Transverse colon (tissue), 4 donors: Measurements from ENCODE around the gene KCNC4. TPM values are rescaled to one million over a fixed set of nuclear protein-coding genes. Genes with fewer than 3 reads are reported as not detected.

ENCODE experiments used
- DNase-seq: peaks from one replicate; pipeline ENCODE4 v3.0.0-alpha.2; 2019
- H3K27ac ChIP-seq, 4 donors: fragments of 200-600 bp; sonication (generic); 2 replicates each; pipeline ENCODE4 v1.5.1; 2016 to 2018; ENCODE audit warnings: inconsistent platforms in 4 of 4
- H3K27me3 ChIP-seq: fragments of 200-600 bp; sonication (generic); 2 replicates; pipeline ENCODE4 v1.5.1; 2017; ENCODE audit warnings: inconsistent platforms
- H3K36me3 ChIP-seq, 4 donors: fragments of 200-600 bp; sonication (generic); 2 replicates each; pipeline ENCODE4 v1.5.1; 2017 to 2019; ENCODE audit warnings: inconsistent platforms in 4 of 4
- H3K4me1 ChIP-seq, 4 donors: fragments of 200-600 bp; sonication (generic); 2 replicates each; pipeline ENCODE4 v1.5.1; 2017 to 2020; ENCODE audit warnings: inconsistent platforms in 4 of 4
- H3K4me3 ChIP-seq, 4 donors: fragments of 200-600 bp; sonication (generic); 1 replicate in 1 of 4; 2 replicates in 3 of 4; pipeline versions ENCODE4 v1.5.1 to v1.6.1; 2017 to 2019; ENCODE audit warnings: inconsistent platforms in 4 of 4
- H3K9me3 ChIP-seq, 2 donors: fragments of 200-600 bp; sonication (generic); 2 replicates each; pipeline ENCODE4 v1.5.1; 2017 to 2019; ENCODE audit warnings: inconsistent platforms in 2 of 2
- CTCF ChIP-seq, 5 experiments: fragments of 200-600 bp in 3 of 5; fragments of 450-650 bp in 2 of 5; sonication (generic) in 3 of 5; IDR thresholded peaks; 1 replicate in 2 of 5; 2 replicates in 3 of 5; pipeline ENCODE4 v1.5.1; 2016 to 2017; ENCODE audit warnings: antibody characterized with exemption in 5 of 5, inconsistent platforms in 3 of 5, mild to moderate bottlenecking in 2 of 5, moderate library complexity in 1 of 5
- EP300 ChIP-seq: sonication (generic); formaldehyde crosslinking; IDR thresholded peaks from one replicate; pipeline ENCODE4 v1.6.1; 2017; ENCODE audit warnings: antibody characterized with exemption, low read depth
- POLR2A ChIP-seq: fragments of 450-650 bp; IDR thresholded peaks from one replicate; pipeline ENCODE4 v1.6.1; 2016; ENCODE audit warnings: antibody characterized with exemption, mild to moderate bottlenecking, moderate library complexity
- POLR2AphosphoS5 ChIP-seq, 3 donors: sonication (generic); formaldehyde crosslinking; IDR thresholded peaks; one replicate each; pipeline ENCODE4 v1.6.1; 2016; ENCODE audit warnings: antibody characterized with exemption in 3 of 3
- WGBS, 2 donors: methylation state at CpG; one replicate each; pipeline ENCODE4 v1.1.5; 2018; ENCODE audit warnings: low coverage in 1 of 2; 5-methylcytosine and 5-hydroxymethylcytosine counted together
- in situ Hi-C, 4 donors: fragments of 200-750 bp; cut with MboI; loops; one replicate each; pipeline versions ENCODE4 v1.15.0 to v1.15.1; 2017; ENCODE audit warnings: low sequenced_read_pairs in 3 of 4, low pct_ligation_motif_present in 1 of 4, low pct_unique_long_range_greater_than_20kb in 1 of 4
- intact Hi-C: fragments of 100-400 bp; cut with DNase I; formaldehyde crosslinking; loops from one replicate; pipeline ENCODE4 v1.15.1; 2023; ENCODE audit warnings: low total_unique reads
- total RNA-seq, 4 donors: library from RNA; depleted of rRNA; stranded (reverse); fragments of >200 nt; gene quantifications; one replicate each; pipeline ENCODE4 v1.1.0, GENCODE V29; 2016

Gene KCNC4
- total RNA-seq, 4 donors from 2014 or later, result 1.8 to 25.8 (median 4.9) TPM

DNA sequence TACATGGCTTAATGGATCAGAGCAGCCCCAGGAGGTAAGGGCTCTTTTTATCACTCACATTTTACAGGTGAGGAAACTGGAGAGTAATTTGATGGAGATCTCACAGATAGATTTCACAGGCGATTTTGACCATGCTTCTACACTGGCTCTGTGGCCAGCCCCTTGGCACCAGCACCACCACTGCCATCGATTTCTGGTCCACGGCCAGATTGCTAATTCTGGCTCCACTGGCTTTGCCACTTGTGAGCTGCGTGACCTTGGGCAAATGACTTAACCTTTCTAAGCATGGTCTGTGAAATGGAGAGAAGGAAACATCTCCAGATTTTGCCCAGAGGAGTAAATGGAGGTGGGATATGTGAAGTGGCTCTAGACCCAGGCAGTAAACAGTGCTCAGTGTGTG, 32.6 kb downstream of the KCNC4 start:
- Histone ChIP-seq H3K4me1 (no peaks in the 10 kb centered on the region), H3K27me3 (no peaks in the 10 kb centered on the region), H3K27ac (no peak overlapping the region), H3K36me3 (no peaks in the 10 kb centered on the region), H3K9me3 (no peaks in the 10 kb centered on the region), H3K4me3 (no peak overlapping the region)
- intact Hi-C loops, result no loop called here
- WGBS, 2 donors, result 92% methylated on average over 4 of the region's 4 CpGs; no CpG with 5 or more reads in 1 of the 2 donors
- no peak for DNase-seq
- TF ChIP-seq POLR2A (no peak), POLR2AphosphoS5 (IDR thresholded peaks at IDR 0.05) (no peak), EP300 (no peak), CTCF (IDR thresholded peaks at IDR 0.05) (no peak)
- in situ Hi-C loops, result no loop called here

DNA sequence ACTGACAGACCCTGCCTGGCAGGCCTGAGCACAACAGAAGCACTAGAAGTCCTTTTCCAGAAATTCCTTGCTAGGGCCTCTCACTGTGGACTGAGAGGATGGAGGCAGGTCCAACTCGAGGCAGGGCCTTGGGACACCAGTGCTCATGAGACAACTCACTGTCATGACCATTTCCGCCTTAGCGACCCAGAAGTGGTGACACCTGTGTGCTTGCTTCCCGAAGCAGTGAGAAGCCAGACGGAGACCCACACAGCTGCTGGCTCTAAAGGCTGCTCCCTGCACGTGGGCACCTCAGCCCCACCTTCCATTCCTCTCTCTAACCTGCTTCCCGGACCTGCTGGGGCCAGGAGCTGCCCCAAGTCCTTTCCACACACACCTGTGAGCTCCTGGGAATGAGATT, 33.0 kb downstream of the KCNC4 start:
- intact Hi-C loops, result no loop called here
- DNase-seq, result no peak
- WGBS, 2 donors, result 20 to 73% methylated on average over 1 to 7 of the region's 7 CpGs
- H3K36me3 ChIP-seq, result no peaks in the 10 kb centered on the region
- H3K4me1 ChIP-seq, result no peaks in the 10 kb centered on the region
- H3K27ac ChIP-seq, result no peak overlapping the region
- no peaks in the 10 kb centered on the region for H3K9me3 ChIP-seq
- TF ChIP-seq EP300, result no peak
- no peak for TF ChIP-seq POLR2A
- TF ChIP-seq CTCF (IDR thresholded peaks at IDR 0.05), result no peak
- no peak overlapping the region for H3K4me3 ChIP-seq
- in situ Hi-C loops, result no loop called here
- H3K27me3 ChIP-seq, result no peaks in the 10 kb centered on the region

- no peak overlapping the region for H3K4me3 ChIP-seq
- no peaks in the 10 kb centered on the region for H3K36me3 ChIP-seq
- H3K4me1 ChIP-seq, result no peaks in the 10 kb centered on the region
- WGBS, 2 donors, result 45 to 48% methylated on average over 3 to 9 of the region's 9 CpGs
- intact Hi-C loops, result no loop called here
- no peak overlapping the region for H3K27ac ChIP-seq
- H3K27me3 ChIP-seq, result no peaks in the 10 kb centered on the region
- in situ Hi-C loops, result no loop called here
- no peaks in the 10 kb centered on the region for H3K9me3 ChIP-seq
- no peak for TF ChIP-seq CTCF (IDR thresholded peaks at IDR 0.05)
- TF ChIP-seq POLR2AphosphoS5 (IDR thresholded peaks at IDR 0.05), result no peak
- no peak for TF ChIP-seq EP300
- no peak for TF ChIP-seq POLR2A
- DNase-seq, result no peak
Observed at GRCh38 chr1:110243574-110243973, 33.5 kb downstream of the KCNC4 start.

DNA sequence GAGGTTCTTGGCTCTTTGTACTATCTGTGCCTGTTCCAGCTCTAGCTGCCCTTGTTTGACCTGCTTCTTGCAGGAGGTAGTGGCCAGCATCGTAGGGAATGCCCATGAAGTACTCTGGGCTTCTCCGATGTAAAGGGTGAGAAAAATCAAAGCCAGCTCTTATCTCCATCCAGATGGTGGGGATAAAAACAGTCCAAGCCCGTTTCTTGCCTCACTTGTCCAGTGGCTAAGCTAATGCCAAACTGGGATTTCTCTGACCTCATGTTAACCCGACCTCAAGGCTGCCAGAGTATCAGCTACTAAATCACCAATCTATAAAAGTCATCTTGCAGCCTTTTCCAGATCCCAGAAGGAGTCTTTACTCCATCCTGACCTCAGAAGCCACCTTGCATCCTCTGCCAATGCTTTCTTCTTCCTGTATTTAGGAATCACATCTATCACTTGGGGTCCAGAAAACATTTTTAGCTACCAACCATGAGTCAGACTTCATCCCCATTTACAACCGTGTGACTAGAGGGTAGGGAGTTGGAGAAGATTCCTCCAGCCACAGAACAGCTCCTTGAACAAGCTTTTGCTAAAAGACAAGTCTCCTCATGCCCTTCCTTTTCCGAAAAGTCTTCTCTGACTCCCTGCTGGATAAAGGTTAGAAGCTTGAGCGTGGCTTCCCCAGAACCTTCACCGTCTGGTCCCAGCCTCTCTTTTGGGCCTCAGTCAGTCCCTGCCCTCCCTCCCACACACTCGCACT, 35.9 kb downstream of the KCNC4 start:
- in situ Hi-C loops, result no loop called here
- WGBS, 2 donors, result 64 to 68% methylated on average over 6 to 9 of the region's 9 CpGs
- H3K36me3 ChIP-seq, result no peaks in the 10 kb centered on the region
- H3K4me1 ChIP-seq, result no peaks in the 10 kb centered on the region
- H3K27ac ChIP-seq, result no peak overlapping the region
- H3K4me3 ChIP-seq, result no peak overlapping the region
- no peaks in the 10 kb centered on the region for H3K9me3 ChIP-seq
- DNase-seq, result no peak
- H3K27me3 ChIP-seq, result no peaks in the 10 kb centered on the region
- TF ChIP-seq POLR2AphosphoS5 (IDR thresholded peaks at IDR 0.05) (no peak), POLR2A (no peak), EP300 (no peak), CTCF (IDR thresholded peaks at IDR 0.05) (no peak)
- intact Hi-C loops, result no loop called here
